DMS79 treated with DMSO at 0.1 percent for 48 hours (cell line): ENCODE measurements around the gene IP6K3.
A peak's percentile ranks its signal among the peaks of the same experiment; 100 is the strongest.

ENCODE experiments used
- DNase-seq: peaks from one replicate; lab custom pipeline; 2025; lab: John Stamatoyannopoulos, UW

Gene IP6K3

DNA sequence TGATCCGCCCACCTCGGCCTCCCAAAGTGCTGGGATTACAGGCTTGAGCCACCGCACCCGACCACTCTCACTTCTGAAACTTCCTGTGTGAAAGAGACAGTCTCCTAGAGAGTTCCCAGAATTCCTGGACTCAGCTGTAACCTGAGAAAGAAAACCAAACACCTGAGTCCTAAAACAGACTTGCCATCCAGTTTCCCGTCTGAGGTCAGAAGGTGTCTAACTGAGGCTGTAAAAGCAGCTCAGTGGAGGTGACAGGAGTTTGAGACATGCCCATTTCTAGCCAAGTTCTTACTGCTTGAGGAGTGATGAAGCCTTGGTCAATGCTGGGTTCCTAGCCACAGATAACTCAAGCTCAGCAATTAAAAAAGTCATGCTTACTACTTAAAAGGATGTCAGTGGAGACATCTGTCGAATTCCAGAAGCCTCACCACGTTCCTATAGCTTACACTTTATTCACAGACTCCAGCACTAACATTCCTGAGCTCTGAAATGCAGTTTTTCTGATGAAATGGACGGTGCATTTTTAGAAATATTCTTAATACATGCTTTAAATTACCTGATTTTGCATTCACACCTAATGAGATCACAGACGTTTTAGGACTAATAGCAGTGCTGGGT lies 41.3 kb downstream of the IP6K3 start:
- no peak for DNase-seq

- no peak for DNase-seq
Measured at GRCh38 chr6:33704215-33705066, 42.3 kb downstream of the IP6K3 start.

DNA sequence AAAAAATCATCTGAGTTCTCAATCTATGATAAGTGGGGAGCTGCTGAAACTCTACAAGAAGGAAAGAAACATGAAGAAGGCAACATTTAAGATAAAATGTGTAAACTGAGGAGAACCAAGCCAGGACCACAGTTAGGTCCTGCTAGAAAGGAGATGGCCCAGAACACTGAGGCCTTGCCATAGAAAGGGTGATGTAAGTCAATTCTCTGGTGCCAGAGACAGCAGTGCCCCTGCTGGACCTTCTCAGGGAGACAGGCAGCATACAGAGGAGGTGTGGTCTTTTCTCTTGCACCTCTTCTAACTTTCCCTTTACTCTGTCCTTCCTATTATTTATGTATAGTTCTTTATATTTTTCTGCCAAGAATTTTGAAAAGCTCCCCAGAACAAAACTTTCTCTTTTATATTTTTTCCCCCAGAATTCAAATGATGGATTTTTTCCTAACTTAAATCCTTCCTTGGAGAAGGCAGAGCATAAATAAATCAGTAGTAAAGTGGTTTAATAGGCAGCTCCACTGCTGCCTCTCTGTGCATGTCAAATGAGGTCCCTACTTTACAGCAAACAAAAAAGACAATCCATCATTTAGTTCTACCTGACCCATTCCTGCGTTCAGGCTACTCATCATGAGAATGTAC lies 44.2 kb downstream of the IP6K3 start:
- no peak for DNase-seq

GRCh38 chr6:33700391-33701050 lies 46.2 kb downstream of the IP6K3 start:
- DNase-seq = no peak

GRCh38 chr6:33699739-33700138 lies 47.0 kb downstream of the IP6K3 start:
- DNase-seq = no peak

DNA sequence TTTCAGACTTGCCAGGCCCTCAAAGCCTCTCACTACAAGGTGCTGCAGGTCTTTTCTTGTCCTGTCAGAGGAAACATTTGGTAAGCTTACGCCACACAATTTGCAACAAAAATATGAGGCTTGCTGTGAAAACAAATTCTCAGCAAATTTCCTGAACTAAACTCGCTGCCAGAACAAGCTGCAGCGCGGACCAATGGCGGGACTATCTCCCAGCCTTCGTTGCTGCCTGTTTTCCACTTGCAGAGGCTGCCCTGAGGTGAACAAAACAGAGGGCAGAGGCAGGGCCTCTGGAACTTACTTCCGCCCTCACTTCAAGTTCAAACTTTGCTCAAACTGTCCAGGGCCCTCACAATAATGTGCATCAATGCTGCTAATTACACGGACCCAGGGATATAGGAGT lies 47.6 kb downstream of the IP6K3 start:
- no peak for DNase-seq

- no peak for DNase-seq
Measured at GRCh38 chr6:33698494-33698893, 48.2 kb downstream of the IP6K3 start.

DNA sequence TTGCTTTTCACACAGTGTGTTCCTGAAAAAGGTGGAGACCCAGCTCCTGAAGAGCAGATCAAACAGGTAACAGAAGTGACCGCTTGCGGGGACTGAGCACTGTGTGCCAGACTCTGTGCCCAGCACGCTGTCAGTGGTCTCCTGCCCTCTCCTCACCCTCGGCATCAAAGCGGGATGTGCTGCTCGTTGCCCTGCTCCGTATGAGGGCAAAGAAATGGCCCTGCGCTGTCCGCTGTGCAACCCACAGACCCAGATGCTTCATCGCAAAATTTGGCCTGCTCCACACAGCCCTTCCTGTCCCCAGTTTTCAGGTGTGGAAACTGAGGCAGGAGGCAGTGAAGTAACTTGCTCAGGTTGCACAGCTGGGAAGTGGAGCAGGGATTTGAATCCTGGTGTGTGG lies 48.9 kb downstream of the IP6K3 start:
- no peak for DNase-seq

GRCh38 chr6:33696548-33697518 lies 49.9 kb downstream of the IP6K3 start:
- DNase-seq = peak; percentile 91

DNA sequence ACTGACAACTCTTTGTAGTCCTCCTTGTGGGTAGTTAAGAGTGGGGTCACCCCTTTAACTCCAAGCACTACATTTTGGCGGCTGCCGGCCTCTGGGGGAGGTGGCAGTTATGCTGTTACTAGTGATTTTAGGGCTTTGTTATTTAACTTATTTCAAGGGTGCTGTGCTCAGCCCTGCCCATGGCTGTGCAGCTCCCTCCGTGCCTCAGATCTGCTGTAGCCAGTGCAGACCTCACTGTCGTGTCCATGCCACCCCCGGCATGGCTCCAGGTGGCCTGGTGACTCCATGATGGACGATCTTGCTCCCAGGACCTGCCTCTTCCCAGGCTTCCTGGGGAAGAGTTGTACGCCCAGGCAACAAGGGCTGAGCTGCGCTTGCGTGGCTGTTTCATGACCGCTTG lies 50.6 kb downstream of the IP6K3 start:
- no peak for DNase-seq

- no peak for DNase-seq
Measured at GRCh38 chr6:33695451-33695887, 51.2 kb downstream of the IP6K3 start.

DNA sequence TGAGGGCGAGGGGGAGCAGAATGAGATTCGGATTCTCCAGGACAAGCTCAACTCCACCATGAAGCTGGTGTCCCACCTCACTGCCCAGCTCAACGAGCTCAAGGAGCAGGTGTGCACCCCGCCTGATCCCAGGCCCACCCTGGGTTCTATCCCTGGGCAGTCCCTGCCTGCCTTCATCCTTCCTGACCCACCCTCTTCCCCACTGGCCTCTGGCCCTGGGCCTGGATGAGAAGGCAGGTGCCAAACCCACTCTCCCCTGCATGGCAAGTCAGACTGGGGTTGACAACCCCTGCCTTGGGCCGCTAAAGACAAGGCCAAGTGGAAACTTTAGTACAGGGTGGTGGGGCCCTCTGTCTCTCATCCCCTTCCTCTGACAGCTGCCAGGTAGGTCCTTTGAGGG lies 51.7 kb downstream of the IP6K3 start:
- DNase-seq = no peak

DNA sequence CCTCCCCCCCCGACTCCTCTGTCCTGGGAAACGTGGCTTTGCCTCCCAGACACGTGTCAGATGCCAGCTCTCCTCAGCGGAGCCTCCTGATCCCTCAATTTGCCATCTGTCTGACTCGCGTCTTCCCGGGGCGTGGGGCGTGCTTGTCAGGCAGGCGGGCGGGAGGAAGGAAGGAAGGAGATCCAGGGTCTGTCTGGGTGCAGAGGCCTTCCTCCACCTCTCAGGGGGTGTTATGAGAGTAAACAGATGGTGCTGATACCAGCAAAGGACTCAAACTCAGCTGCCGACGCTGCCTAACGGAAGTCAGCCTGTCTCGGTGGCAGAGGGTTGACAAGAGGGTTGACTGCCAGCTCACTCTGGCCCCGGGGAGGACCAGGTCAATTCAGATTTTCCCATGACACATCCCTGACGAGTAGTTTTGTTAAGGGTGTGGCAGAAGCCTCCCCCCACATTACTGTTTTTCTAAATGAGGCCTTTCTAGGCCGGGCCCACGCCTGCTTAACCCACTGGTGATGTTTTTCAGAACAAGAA lies 52.2 kb downstream of the IP6K3 start:
- no peak for DNase-seq

- DNase-seq = no peak
Measured at GRCh38 chr6:33693186-33694105, 53.3 kb downstream of the IP6K3 start.

GRCh38 chr6:33692760-33693158 lies 53.9 kb downstream of the IP6K3 start:
- DNase-seq = no peak

- no peak for DNase-seq
Measured at GRCh38 chr6:33692078-33692759, 54.5 kb downstream of the IP6K3 start.

- no peak for DNase-seq
Measured at GRCh38 chr6:33691456-33692077, 55.1 kb downstream of the IP6K3 start.

DNA sequence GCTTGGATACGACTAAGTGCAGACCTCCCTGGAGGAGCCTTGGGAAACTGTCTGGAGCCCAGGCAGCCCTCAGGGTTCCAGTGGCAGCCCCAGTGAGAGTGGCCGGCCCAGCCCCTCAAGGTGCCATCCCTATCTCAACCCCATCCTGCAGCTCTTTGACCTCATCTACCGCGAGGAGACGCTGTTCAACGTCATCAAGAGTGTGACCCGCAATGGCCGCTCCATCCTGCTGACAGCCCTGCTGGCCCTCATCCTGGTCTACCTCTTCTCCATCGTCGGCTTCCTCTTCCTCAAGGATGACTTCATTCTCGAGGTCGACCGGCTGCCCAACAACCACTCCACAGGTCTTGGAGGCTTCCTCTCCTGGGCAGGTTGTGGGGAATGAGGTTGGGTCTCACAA lies 55.9 kb downstream of the IP6K3 start:
- DNase-seq = no peak

DNA sequence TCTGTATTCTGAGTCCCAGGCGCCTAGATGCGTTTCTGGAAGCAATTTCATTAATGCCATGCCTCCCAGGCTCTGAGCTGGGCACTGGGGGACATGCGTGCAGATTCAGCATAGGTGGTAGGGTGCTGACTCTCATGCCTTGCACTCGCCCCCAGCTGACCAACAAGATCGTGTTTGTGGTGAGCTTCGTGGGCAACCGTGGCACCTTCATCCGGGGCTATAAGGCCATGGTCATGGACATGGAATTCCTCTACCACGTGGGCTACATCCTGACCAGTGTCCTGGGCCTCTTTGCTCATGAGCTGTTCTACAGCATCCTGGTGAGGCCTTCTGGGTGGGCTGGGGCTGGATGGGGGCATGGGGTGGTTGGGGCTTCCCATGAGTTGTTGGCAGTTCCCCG lies 56.8 kb downstream of the IP6K3 start:
- DNase-seq = no peak
